GM12878 (cell line): ENCODE data around the gene PTPRD. TPM values are rescaled to one million over a fixed set of nuclear protein-coding genes. Genes with fewer than 3 reads are reported as not detected.

Experiments
- ATAC-seq: fragments of 200-7000 bp; cut with Tn5 transposase; 3 replicates; pipeline ENCODE4 v1.9.1; 2020; ENCODE audit warnings: mild to moderate bottlenecking, moderate library complexity
- BruUV-seq: library from RNA; stranded (reverse); fragments of 400-500 nt; replicated peaks from 2 replicates; lab custom pipeline; 2021; lab: Mats Ljungman, UMichigan
- CTCF ChIA-PET: fragments of 300-600 bp; sonication (Branson Sonifier 250); formaldehyde crosslinking; extraction: SDS; loops from one replicate; lab custom pipeline; 2021; ENCODE audit warnings: inconsistent platforms; lab: Yijun Ruan, JAX
- POLR2A ChIA-PET: fragments of 350-600 bp; formaldehyde crosslinking; extraction: SDS; loops from one replicate; lab custom pipeline; 2021; ENCODE audit warnings: inconsistent platforms; lab: Charles Lee
- RAD21 ChIA-PET: fragments of 300-600 bp; sonication (Branson Sonifier 250); formaldehyde crosslinking; loops from one replicate; lab custom pipeline; 2023; ENCODE audit warnings: antibody characterized with exemption; ENCODE audit not compliant: unreplicated experiment; lab: Charles Lee
- SMC1A ChIA-PET: fragments of 300-600 bp; sonication (Branson Sonifier 250); formaldehyde crosslinking; loops from one replicate; lab custom pipeline; 2023; ENCODE audit not compliant: unreplicated experiment, uncharacterized antibody; lab: Charles Lee
- DNase-seq: peaks from one replicate; pipeline ENCODE4 v3.0.0-alpha.2; 2011; ENCODE audit warnings: low read depth, low spot score
- FAIRE-seq: peaks from 3 replicates; lab custom pipeline; 2011; peaks lifted over from hg19 to GRCh38; lab: Jason Lieb, UNC
- H2AFZ ChIP-seq: 2 replicates; pipeline ENCODE4 v1.6.0; 2011; ENCODE audit warnings: low read depth, low read length, control low read depth; ENCODE audit not compliant: control insufficient read depth
- H3K27ac ChIP-seq: 2 replicates; pipeline ENCODE4 v1.5.1; 2011; ENCODE audit warnings: control low read depth; ENCODE audit not compliant: control insufficient read depth, insufficient read depth
- H3K27me3 ChIP-seq, 2 experiments: replicated peaks in 1 of 2; 2 replicates each; pipeline versions ENCODE4 v1.6.0 to v1.6.1; 2011; ENCODE audit warnings: low read length in 1 of 2; ENCODE audit not compliant: control insufficient read depth in 2 of 2, insufficient read depth in 2 of 2
- H3K36me3 ChIP-seq, 2 experiments: 2 replicates each; pipeline ENCODE4 v1.5.1; 2011; ENCODE audit warnings: low read length in 1 of 2; ENCODE audit not compliant: control insufficient read depth in 2 of 2, insufficient read depth in 2 of 2
- H3K4me1 ChIP-seq: 2 replicates; pipeline ENCODE4 v1.6.1; 2011; ENCODE audit warnings: mild to moderate bottlenecking, low read length, moderate library complexity, mixed read lengths; ENCODE audit not compliant: control insufficient read depth, insufficient read depth
- H3K4me2 ChIP-seq: 2 replicates; pipeline ENCODE4 v1.6.0; 2011; ENCODE audit warnings: control low read depth; ENCODE audit not compliant: control insufficient read depth, insufficient read depth
- H3K4me3 ChIP-seq: fragments of 200-600 bp; sonication (generic); 2 replicates; pipeline ENCODE4 v1.5.1; 2016
- H3K79me2 ChIP-seq: 2 replicates; pipeline ENCODE4 v1.6.0; 2011; ENCODE audit warnings: low read length; ENCODE audit not compliant: control insufficient read depth, insufficient read depth
- H3K9ac ChIP-seq: 2 replicates; pipeline ENCODE4 v1.8.0; 2011; ENCODE audit warnings: low read length, control low read depth, mixed read lengths; ENCODE audit not compliant: control insufficient read depth, insufficient read depth
- H3K9me3 ChIP-seq: replicated peaks from 3 replicates; pipeline ENCODE4 v1.5.1; 2011; ENCODE audit warnings: mild to moderate bottlenecking, low read length; ENCODE audit not compliant: control insufficient read depth, insufficient read depth
- H4K20me1 ChIP-seq: 2 replicates; pipeline ENCODE4 v1.6.0; 2011; ENCODE audit not compliant: control insufficient read depth, insufficient read depth
- CBX3 ChIP-seq: fragments of 200-600 bp; sonication (generic); IDR thresholded peaks from 2 replicates; pipeline ENCODE4 v1.6.1; 2016; ENCODE audit warnings: low read depth, borderline replicate concordance
- HDAC2 ChIP-seq: fragments of 200-600 bp; sonication (generic); IDR thresholded peaks from 2 replicates; pipeline ENCODE4 v1.6.1; 2017
- SREBF2 ChIP-seq: IDR thresholded peaks from 2 replicates; pipeline ENCODE4 v1.6.1; 2012; ENCODE audit warnings: mild to moderate bottlenecking, low read length
- USF1 ChIP-seq: IDR thresholded peaks from 2 replicates; pipeline ENCODE4 v1.6.1; 2011; ENCODE audit warnings: borderline replicate concordance, low read depth, mild to moderate bottlenecking, moderate library complexity, mixed read lengths, low read length; ENCODE audit not compliant: insufficient read depth; ENCODE audit errors: extremely low read length
- ZZZ3 ChIP-seq: IDR thresholded peaks from 2 replicates; pipeline ENCODE4 v1.6.1; 2011; ENCODE audit warnings: low read depth; ENCODE audit not compliant: control insufficient read depth, insufficient read length
- WGBS: methylation state at CpG from one replicate; pipeline ENCODE4 v1.1.6; 2016; ENCODE audit warnings: low lambda C conversion rate; ENCODE audit not compliant: insufficient replicate concordance, insufficient coverage; ENCODE audit errors: missing lambda C conversion rate; 5-methylcytosine and 5-hydroxymethylcytosine counted together
- in situ Hi-C: fragments of 300-500 bp; cut with MboI; formaldehyde crosslinking; loops from 9 replicates; pipeline ENCODE4 v1.14.3; 2018; ENCODE audit warnings: mixed read lengths
- intact Hi-C: fragments of 100-400 bp; cut with micrococcal nuclease; formaldehyde crosslinking; loops from one replicate; pipeline ENCODE4 v1.14.2; 2022; ENCODE audit not compliant: unreplicated experiment
- polyA plus RNA-seq, 11 experiments: library from polyadenylated mRNA; depleted of rRNA in 4 of 11; unstranded in 6 of 11; stranded (reverse) in 5 of 11; fragments of >200 nt; fragmentation: Nextera tagmentation in 4 of 11; fragmentation: Illumina TruSeq in 1 of 11; extraction: Ambion mirVana in 4 of 11; extraction: Trizol in 1 of 11; gene quantifications; 1 replicate in 1 of 11; 2 replicates in 10 of 11; pipeline versions ENCODE4 v1.2.1 to v1.2.3, GENCODE V29; 2011 to 2016; ENCODE audit warnings: inconsistent platforms in 2 of 11, missing spikeins in 2 of 11, low read depth in 1 of 11
- total RNA-seq, 4 experiments: library from RNA; depleted of rRNA in 3 of 4; stranded (reverse); fragments of >200 nt in 3 of 4; fragmentation: Illumina TruSeq in 1 of 4; extraction: Trizol in 1 of 4; gene quantifications; 2 replicates each; pipeline versions ENCODE4 v1.2.1 to v1.2.3, GENCODE V29; 2013 to 2021
- TF ChIP-seq, protein P1 (sequence below): IDR thresholded peaks from 2 replicates; pipeline ENCODE4 v1.6.1; 2012; ENCODE audit warnings: improper control_type of control experiment, low read depth, low read length; ENCODE audit not compliant: insufficient replicate concordance

PTPRD gene
- total and polyA plus RNA-seq, 10 of the 15 experiments (the other 5 are each of a cell fraction or from before 2014, with no cell fraction given) = under 0.01 to 0.05 (median 0.01) TPM; not detected in 7

GRCh38 chr9:10079284-10079964, 533.4 kb downstream of the PTPRD start:
- ChIA-PET SMC1A (no interaction called here), CTCF (interaction anchor here (0.8 kb wide), 1 partner anchor 8 kb away, joined by 3 read pairs; no protein-coding TSS in a partner anchor), POLR2A (interaction anchor here (0.6 kb wide), 1 partner anchor 172 kb away, joined by 7 read pairs; no protein-coding TSS in a partner anchor), RAD21 (no interaction called here)
- ATAC-seq (no peak), DNase-seq (no peak), FAIRE-seq (no peak)
- BruUV-seq = no TSS peak
- H3K27ac ChIP-seq = no peak overlapping the region
- in situ Hi-C loops (no loop called here), intact Hi-C loops (no loop called here)
- H3K79me2 ChIP-seq = no peaks in the 10 kb centered on the region
- H3K4me3 ChIP-seq = no peak overlapping the region
- no peak for TF ChIP-seq ZZZ3
- H3K36me3 ChIP-seq = no peaks in the 10 kb centered on the region
- H2AFZ ChIP-seq = no peak overlapping the region
- no peaks in the 10 kb centered on the region for H3K4me1 ChIP-seq
- H3K9me3 ChIP-seq = no peaks in the 10 kb centered on the region
- no peaks in the 10 kb centered on the region for H4K20me1 ChIP-seq
- 4% methylated on average over 7 of the region's 7 CpGs for WGBS
- no peak overlapping the region for H3K4me2 ChIP-seq
- no peaks in the 10 kb centered on the region for H3K27me3 ChIP-seq
- no peak overlapping the region for H3K9ac ChIP-seq

GRCh38 chr9:10071579-10071978, 541.2 kb downstream of the PTPRD start:
- DNase-seq (no peak), ATAC-seq (no peak), FAIRE-seq (no peak)
- Histone ChIP-seq H4K20me1 (no peaks in the 10 kb centered on the region), H2AFZ (no peak overlapping the region), H3K27me3 (no peaks in the 10 kb centered on the region), H3K4me1 (no peaks in the 10 kb centered on the region), H3K9ac (no peak overlapping the region), H3K4me3 (no peak overlapping the region), H3K36me3 (no peaks in the 10 kb centered on the region), H3K4me2 (no peak overlapping the region), H3K9me3 (no peaks in the 10 kb centered on the region), H3K79me2 (no peaks in the 10 kb centered on the region), H3K27ac (no peak overlapping the region)
- ChIA-PET CTCF (interaction anchor here (1.2 to 4.1 kb wide), 3 partner anchors 9 to 12 kb away, joined by 3 to 15 read pairs (median 6); no protein-coding TSS in a partner anchor), RAD21 (no interaction called here), POLR2A (no interaction called here), SMC1A (interaction anchor here (0.6 to 1.0 kb wide), 2 partner anchors 10 to 154 kb away, joined by 3 read pairs; no protein-coding TSS in a partner anchor)
- TF ChIP-seq CBX3 = no peak
- TF ChIP-seq SREBF2 = no peak
- TF ChIP-seq HDAC2 = no peak
- TF ChIP-seq USF1 = no peak
- TF ChIP-seq, protein P1, sequence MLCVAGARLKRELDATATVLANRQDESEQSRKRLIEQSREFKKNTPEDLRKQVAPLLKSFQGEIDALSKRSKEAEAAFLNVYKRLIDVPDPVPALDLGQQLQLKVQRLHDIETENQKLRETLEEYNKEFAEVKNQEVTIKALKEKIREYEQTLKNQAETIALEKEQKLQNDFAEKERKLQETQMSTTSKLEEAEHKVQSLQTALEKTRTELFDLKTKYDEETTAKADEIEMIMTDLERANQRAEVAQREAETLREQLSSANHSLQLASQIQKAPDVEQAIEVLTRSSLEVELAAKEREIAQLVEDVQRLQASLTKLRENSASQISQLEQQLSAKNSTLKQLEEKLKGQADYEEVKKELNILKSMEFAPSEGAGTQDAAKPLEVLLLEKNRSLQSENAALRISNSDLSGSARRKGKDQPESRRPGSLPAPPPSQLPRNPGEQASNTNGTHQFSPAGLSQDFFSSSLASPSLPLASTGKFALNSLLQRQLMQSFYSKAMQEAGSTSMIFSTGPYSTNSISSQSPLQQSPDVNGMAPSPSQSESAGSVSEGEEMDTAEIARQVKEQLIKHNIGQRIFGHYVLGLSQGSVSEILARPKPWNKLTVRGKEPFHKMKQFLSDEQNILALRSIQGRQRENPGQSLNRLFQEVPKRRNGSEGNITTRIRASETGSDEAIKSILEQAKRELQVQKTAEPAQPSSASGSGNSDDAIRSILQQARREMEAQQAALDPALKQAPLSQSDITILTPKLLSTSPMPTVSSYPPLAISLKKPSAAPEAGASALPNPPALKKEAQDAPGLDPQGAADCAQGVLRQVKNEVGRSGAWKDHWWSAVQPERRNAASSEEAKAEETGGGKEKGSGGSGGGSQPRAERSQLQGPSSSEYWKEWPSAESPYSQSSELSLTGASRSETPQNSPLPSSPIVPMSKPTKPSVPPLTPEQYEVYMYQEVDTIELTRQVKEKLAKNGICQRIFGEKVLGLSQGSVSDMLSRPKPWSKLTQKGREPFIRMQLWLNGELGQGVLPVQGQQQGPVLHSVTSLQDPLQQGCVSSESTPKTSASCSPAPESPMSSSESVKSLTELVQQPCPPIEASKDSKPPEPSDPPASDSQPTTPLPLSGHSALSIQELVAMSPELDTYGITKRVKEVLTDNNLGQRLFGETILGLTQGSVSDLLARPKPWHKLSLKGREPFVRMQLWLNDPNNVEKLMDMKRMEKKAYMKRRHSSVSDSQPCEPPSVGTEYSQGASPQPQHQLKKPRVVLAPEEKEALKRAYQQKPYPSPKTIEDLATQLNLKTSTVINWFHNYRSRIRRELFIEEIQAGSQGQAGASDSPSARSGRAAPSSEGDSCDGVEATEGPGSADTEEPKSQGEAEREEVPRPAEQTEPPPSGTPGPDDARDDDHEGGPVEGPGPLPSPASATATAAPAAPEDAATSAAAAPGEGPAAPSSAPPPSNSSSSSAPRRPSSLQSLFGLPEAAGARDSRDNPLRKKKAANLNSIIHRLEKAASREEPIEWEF = no peak
- 0% methylated on average over 1 of the region's 1 CpG for WGBS
- in situ Hi-C loops (no loop called here), intact Hi-C loops (no loop called here)
- no TSS peak for BruUV-seq
